H1 (cell line): ENCODE data around the gene PPP2R3A. TPM values are rescaled to one million over a fixed set of nuclear protein-coding genes. Genes with fewer than 3 reads are reported as not detected.

Source experiments
- CTCF ChIA-PET: fragments of 300-600 bp; sonication (Branson Sonifier 250); formaldehyde crosslinking; loops from one replicate; lab custom pipeline; 2021; ENCODE audit not compliant: partially characterized antibody; lab: Charles Lee
- POLR2A ChIA-PET: fragments of 300-600 bp; sonication (Branson Sonifier 250); formaldehyde crosslinking; loops from one replicate; lab custom pipeline; 2021; ENCODE audit warnings: inconsistent platforms; ENCODE audit not compliant: partially characterized antibody; lab: Charles Lee
- DNase-seq, 2 experiments: peaks; one replicate each; pipeline versions ENCODE4 v3.0.0 to v3.0.0-alpha.2; 2010 to 2022; ENCODE audit warnings: low spot score in 2 of 2, low read depth in 1 of 2, mixed read lengths in 1 of 2
- FAIRE-seq: peaks from 2 replicates; lab custom pipeline; 2011; peaks lifted over from hg19 to GRCh38; lab: Jason Lieb, UNC
- H2AFZ ChIP-seq: 2 replicates; pipeline ENCODE4 v1.8.1; 2012; ENCODE audit warnings: low read length, inconsistent platforms
- H2AK5ac ChIP-seq: 2 replicates; pipeline ENCODE4 v1.6.1; 2013; ENCODE audit warnings: low read depth, low read length
- H2BK120ac ChIP-seq: replicated peaks from 2 replicates; pipeline ENCODE3; 2013; ENCODE audit warnings: low read depth, low read length, inconsistent platforms
- H2BK12ac ChIP-seq: 2 replicates; pipeline ENCODE4 v1.6.1; 2013; ENCODE audit warnings: low read depth, low read length
- H2BK15ac ChIP-seq: 2 replicates; pipeline ENCODE4 v1.6.1; 2013; ENCODE audit warnings: low read length
- H2BK20ac ChIP-seq: 2 replicates; pipeline ENCODE4 v1.6.1; 2013; ENCODE audit warnings: low read length
- H2BK5ac ChIP-seq: 2 replicates; pipeline ENCODE4 v1.6.1; 2013; ENCODE audit warnings: low read depth, low read length
- H3K14ac ChIP-seq: 2 replicates; pipeline ENCODE4 v1.6.1; 2013; ENCODE audit warnings: inconsistent platforms; ENCODE audit not compliant: insufficient read length
- H3K18ac ChIP-seq: 2 replicates; pipeline ENCODE4 v1.6.1; 2013; ENCODE audit warnings: low read length; ENCODE audit errors: extremely low read depth
- H3K23ac ChIP-seq: 2 replicates; pipeline ENCODE4 v1.6.1; 2013; ENCODE audit warnings: inconsistent platforms; ENCODE audit not compliant: insufficient read length
- H3K23me2 ChIP-seq: 2 replicates; pipeline ENCODE4 v1.6.1; 2013; ENCODE audit warnings: low read depth, low read length
- H3K27ac ChIP-seq: 2 replicates; pipeline ENCODE4 v1.6.1; 2011; ENCODE audit warnings: low read depth, low read length, inconsistent platforms
- H3K27me3 ChIP-seq, 4 experiments: replicated peaks in 1 of 4; 1 replicate in 1 of 4; 2 replicates in 3 of 4; pipeline versions ENCODE4 v1.6.1 to v1.8.1; 2011 to 2013; ENCODE audit warnings: low read length in 3 of 4, mild to moderate bottlenecking in 3 of 4, inconsistent platforms in 2 of 4, mixed read lengths in 2 of 4, moderate library complexity in 1 of 4; ENCODE audit not compliant: control insufficient read depth in 3 of 4, insufficient read depth in 3 of 4; ENCODE audit errors: extremely low read depth in 1 of 4
- H3K36me3 ChIP-seq, 4 experiments: 2 replicates each; pipeline versions ENCODE4 v1.6.1 to v1.8.1; 2011 to 2013; ENCODE audit warnings: mild to moderate bottlenecking in 4 of 4, low read length in 3 of 4, moderate library complexity in 2 of 4, control low read depth in 1 of 4, inconsistent platforms in 1 of 4; ENCODE audit not compliant: insufficient read depth in 4 of 4, control insufficient read depth in 2 of 4
- H3K4ac ChIP-seq: replicated peaks from 2 replicates; pipeline ENCODE3; 2013; ENCODE audit warnings: low read length, low read depth, mixed read lengths, inconsistent platforms; ENCODE audit not compliant: insufficient read length
- H3K4me1 ChIP-seq, 4 experiments: replicated peaks in 1 of 4; 1 replicate in 1 of 4; 2 replicates in 3 of 4; pipeline versions ENCODE4 v1.6.1 to v1.8.1; 2011 to 2013; ENCODE audit warnings: low read length in 3 of 4, inconsistent platforms in 2 of 4, mixed read lengths in 1 of 4; ENCODE audit not compliant: insufficient read depth in 4 of 4, control insufficient read depth in 3 of 4
- H3K4me2 ChIP-seq, 2 experiments: 2 replicates each; pipeline versions ENCODE4 v1.6.1 to v1.8.1; 2011 to 2013; ENCODE audit warnings: low read depth in 2 of 2, low read length in 2 of 2, control low read depth in 1 of 2, inconsistent platforms in 1 of 2, mild to moderate bottlenecking in 1 of 2; ENCODE audit not compliant: insufficient read depth in 1 of 2
- H3K4me3 ChIP-seq, 4 experiments: fragments of 200-600, 300-600 bp in 1 of 4; sonication (generic), shearing (Covaris generic), sonication (Bioruptor Twin) in 1 of 4; 2 replicates each; pipeline versions ENCODE4 v1.5.1 to v1.8.1; 2011 to 2016; ENCODE audit warnings: low read length in 4 of 4, low read depth in 3 of 4, control low read depth in 2 of 4, inconsistent platforms in 2 of 4, mild to moderate bottlenecking in 2 of 4, mixed read lengths in 1 of 4, moderate library complexity in 1 of 4; ENCODE audit not compliant: insufficient read depth in 2 of 4; ENCODE audit errors: extremely low read depth in 1 of 4
- H3K56ac ChIP-seq: replicated peaks from 2 replicates; pipeline ENCODE3; 2013; ENCODE audit warnings: low read depth, mild to moderate bottlenecking, mixed read lengths, low read length, inconsistent platforms; ENCODE audit not compliant: insufficient read length
- H3K79me1 ChIP-seq: 2 replicates; pipeline ENCODE4 v1.6.1; 2013; ENCODE audit warnings: low read depth, low read length, control low read depth
- H3K79me2 ChIP-seq, 2 experiments: 2 replicates each; pipeline versions ENCODE4 v1.6.1 to v1.8.1; 2012 to 2013; ENCODE audit warnings: low read length in 2 of 2, mild to moderate bottlenecking in 2 of 2, inconsistent platforms in 1 of 2; ENCODE audit not compliant: insufficient read depth in 2 of 2, control insufficient read depth in 1 of 2
- H3K9ac ChIP-seq, 4 experiments: replicated peaks in 1 of 4; 1 replicate in 1 of 4; 2 replicates in 3 of 4; pipeline versions ENCODE4 v1.6.1 to v1.8.1; 2011 to 2013; ENCODE audit warnings: low read depth in 3 of 4, low read length in 3 of 4, control low read depth in 2 of 4, mild to moderate bottlenecking in 2 of 4, moderate library complexity in 2 of 4, inconsistent platforms in 1 of 4; ENCODE audit errors: extremely low read depth in 1 of 4
- H3K9me3 ChIP-seq, 2 experiments: 2 replicates each; pipeline versions ENCODE4 v1.6.1 to v1.8.1; 2012 to 2013; ENCODE audit warnings: mild to moderate bottlenecking in 2 of 2, moderate library complexity in 2 of 2, control low read depth in 1 of 2, inconsistent platforms in 1 of 2, low read depth in 1 of 2, low read length in 1 of 2, mixed read lengths in 1 of 2; ENCODE audit not compliant: insufficient read depth in 2 of 2
- H4K20me1 ChIP-seq, 2 experiments: replicated peaks in 1 of 2; 2 replicates each; pipeline versions ENCODE3 to v1.8.1; 2011 to 2013; ENCODE audit warnings: inconsistent platforms in 2 of 2, low read length in 2 of 2, mild to moderate bottlenecking in 1 of 2; ENCODE audit not compliant: insufficient read depth in 2 of 2, control insufficient read depth in 1 of 2
- H4K5ac ChIP-seq: 2 replicates; pipeline ENCODE4 v1.6.1; 2013; ENCODE audit warnings: low read length, low read depth, mixed read lengths, inconsistent platforms; ENCODE audit not compliant: insufficient read length
- H4K8ac ChIP-seq: 2 replicates; pipeline ENCODE4 v1.8.0; 2013; ENCODE audit warnings: mild to moderate bottlenecking, moderate library complexity, low read length, inconsistent platforms; ENCODE audit not compliant: insufficient read depth; ENCODE audit errors: extremely low read depth
- H4K91ac ChIP-seq: replicated peaks from 2 replicates; pipeline ENCODE3; 2013; ENCODE audit warnings: low read length, mixed read lengths, inconsistent platforms; ENCODE audit not compliant: insufficient read length
- HDAC2 ChIP-seq, 2 experiments: fragments of 300-600 bp in 1 of 2; sonication (generic) in 1 of 2; IDR thresholded peaks; 2 replicates each; pipeline ENCODE4 v1.6.1; 2011 to 2012; ENCODE audit warnings: low read depth in 2 of 2, low read length in 2 of 2, mild to moderate bottlenecking in 2 of 2, moderate library complexity in 2 of 2, borderline replicate concordance in 1 of 2, inconsistent platforms in 1 of 2
- JUN ChIP-seq: IDR thresholded peaks from 2 replicates; pipeline ENCODE4 v1.6.1; 2011; ENCODE audit warnings: low read depth, mild to moderate bottlenecking, improper control_type of control experiment, low read length
- SAP30 ChIP-seq: fragments of 300-600 bp; sonication (generic); IDR thresholded peaks from 2 replicates; pipeline ENCODE4 v1.7.1; 2012; ENCODE audit warnings: low read length, moderate library complexity, mild to moderate bottlenecking, inconsistent platforms; ENCODE audit not compliant: insufficient read depth, insufficient replicate concordance
- SIN3A ChIP-seq, 2 experiments: IDR thresholded peaks in 1 of 2; conservative IDR thresholded peaks in 1 of 2; 2 replicates each; pipeline ENCODE4 v1.6.1; 2011 to 2012; ENCODE audit warnings: low read length in 2 of 2, improper control_type of control experiment in 1 of 2, low read depth in 1 of 2, mild to moderate bottlenecking in 1 of 2
- WGBS, 2 experiments: shearing (Covaris generic) in 1 of 2; methylation state at CpG; one replicate each; pipeline versions ENCODE4 v1.1.6 to v1.1.7; 2013 to 2015; ENCODE audit warnings: low lambda C conversion rate in 2 of 2, mixed read lengths in 2 of 2, inconsistent platforms in 1 of 2, low coverage in 1 of 2, missing lambda C conversion rate in 1 of 2; ENCODE audit not compliant: insufficient replicate concordance in 2 of 2, insufficient coverage in 1 of 2, insufficient read length in 1 of 2; ENCODE audit errors: extremely low coverage in 1 of 2, missing lambda C conversion rate in 1 of 2; 5-methylcytosine and 5-hydroxymethylcytosine counted together
- polyA plus RNA-seq, 7 experiments: library from polyadenylated mRNA; depleted of rRNA in 3 of 7; stranded (reverse) in 5 of 7; unstranded in 2 of 7; fragments of >200 nt in 5 of 7; fragments of 200-250 nt in 2 of 7; gene quantifications; 1 replicate in 5 of 7; 2 replicates in 1 of 7; 4 replicates in 1 of 7; pipeline versions ENCODE4 v1.2.1 to v1.2.3, GENCODE V29; 2011 to 2013; ENCODE audit warnings: missing spikeins in 2 of 7, mixed read lengths in 2 of 7
- total RNA-seq: library from RNA; stranded (reverse); fragmentation: NEBNext Ultra II Directional; extraction: Animal tissue kit (Norgen Biotek cat#: 25700); gene quantifications from 2 replicates; pipeline ENCODE4 v1.2.1, GENCODE V29; 2021

PPP2R3A gene
- total and polyA plus RNA-seq, 2 of the 8 experiments (the other 6 are each of a cell fraction or from before 2014, with no cell fraction given), result 4.1 to 15.2 TPM

GRCh38 chr3:136194409-136195257 lies 229.1 kb downstream of the PPP2R3A start:
- Histone ChIP-seq H2BK120ac (no peak overlapping the region), H4K20me1 (peaks cover 25 to 29% of the 10 kb centered on the region in 2 experiments), H3K27me3 (no peaks in the 10 kb centered on the region), H3K56ac (no peak overlapping the region), H3K36me3 (no peaks in the 10 kb centered on the region), H2BK15ac (no peak overlapping the region), H3K9ac (peak overlapping the region; percentile 83 to 98 (median 95)), H3K27ac (peak overlapping the region; percentile 97), H3K23ac (no peak overlapping the region), H3K4me2 (peak overlapping the region; percentile 89 to 95), H2AFZ (no peak overlapping the region), H2BK12ac (no peak overlapping the region), H2BK20ac (no peak overlapping the region), H4K5ac (peak overlapping the region; percentile 24), H3K9me3 (no peaks in the 10 kb centered on the region; a peak in 1 of 4 replicates), H3K23me2 (peaks cover 10% of the 10 kb centered on the region; the same call in 1 of the 2 replicates), H3K4me3 (peak overlapping the region; percentile 93 to 98 (median 94)), H3K4ac (no peak overlapping the region), H4K8ac (peak overlapping the region; percentile 98; the same call in 1 of the 2 replicates), H3K14ac (no peak overlapping the region), H3K18ac (peak overlapping the region; percentile 15), H2BK5ac (peak overlapping the region; percentile 58), H3K4me1 (peaks cover 0 to 7% (median 0%) of the 10 kb centered on the region in 4 experiments; a peak in 1 of 7 replicates), H3K79me1 (peaks cover 4% of the 10 kb centered on the region; the same call in 1 of the 2 replicates), H2AK5ac (no peak overlapping the region), H4K91ac (peak overlapping the region; percentile 88), H3K79me2 (peaks cover 38 to 56% of the 10 kb centered on the region in 2 experiments)
- TF ChIP-seq SIN3A (conservative IDR thresholded peaks at IDR 0.05 in 1 of 2, IDR thresholded peaks at IDR 0.05 in 1 of 2; ENCODE audit: low read depth in 1 of 2, low read length in 2 of 2) (peak; percentile 32 to 46; a peak in 2 of 4 replicates), SAP30 (peak; percentile 45), HDAC2 (IDR thresholded peaks at IDR 0.05; ENCODE audit: borderline replicate concordance in 1 of 2, low read depth in 2 of 2, low read length in 2 of 2) (0 out of 4 replicates have a peak, but pooled peaks of 1 of the 2 experiments have one; percentile 16), JUN (no peak)
- no peak for DNase-seq
- POLR2A ChIA-PET, result interaction anchor here (0.6 to 6.6 kb wide), 12 partner anchors 12 to 582 kb away, joined by 3 to 86 read pairs (median 4); partner anchors contain the start of genes PCCB and STAG1
- CTCF ChIA-PET, result interaction anchor here (0.8 to 1.0 kb wide), 3 partner anchors 8 to 104 kb away, joined by 3 to 4 read pairs (median 3); no protein-coding TSS in a partner anchor
- no peak for FAIRE-seq
- 3% methylated on average over 47 of the region's 47 CpGs; no CpG with 5 or more reads in 1 of the 2 experiments for WGBS, 2 experiments
